Activated CD8-positive, alpha-beta T cell treated with anti-CD3 and anti-CD28 coated beads, Interleukin-2, amount 10 ng/mL, durations not matched to agents 7 days and 5 days (primary cell): Measurements from ENCODE around the gene CDA. TPM values are rescaled to one million over a fixed set of nuclear protein-coding genes. Genes with fewer than 3 reads are reported as not detected.

Experiments used
- ATAC-seq: fragments of 150-1000 bp; cut with Tn5 transposase; one replicate; pipeline ENCODE4 v1.10.0; 2021; ENCODE audit warnings: moderate library complexity
- CTCF ChIA-PET: fragments of 350-600 bp; sonication (Branson Sonifier 250); formaldehyde crosslinking; loops from one replicate; lab custom pipeline; 2021; ENCODE audit warnings: antibody characterized with exemption; lab: Charles Lee
- POLR2A ChIA-PET: fragments of 350-600 bp; sonication (Branson Sonifier 250); formaldehyde crosslinking; loops from one replicate; lab custom pipeline; 2021; ENCODE audit warnings: antibody characterized with exemption; lab: Charles Lee
- DNase-seq: peaks from one replicate; pipeline ENCODE4 v3.0.0-alpha.2; 2020
- H3K27ac Mint-ChIP-seq: one replicate; pipeline ENCODE4 v1.8.0; 2021; ENCODE audit warnings: mild to moderate bottlenecking, mixed read lengths
- H3K27me3 Mint-ChIP-seq: one replicate; pipeline ENCODE4 v1.8.0; 2021; ENCODE audit warnings: low read depth, mixed read lengths
- H3K36me3 Mint-ChIP-seq: one replicate; pipeline ENCODE4 v1.8.0; 2021; ENCODE audit warnings: low read depth, mixed read lengths
- H3K4me1 Mint-ChIP-seq: one replicate; pipeline ENCODE4 v1.8.0; 2021; ENCODE audit warnings: low read depth, mixed read lengths
- H3K4me3 Mint-ChIP-seq: one replicate; pipeline ENCODE4 v1.8.0; 2021; ENCODE audit warnings: mild to moderate bottlenecking, mixed read lengths
- H3K9me3 Mint-ChIP-seq: one replicate; pipeline ENCODE4 v1.8.0; 2022; ENCODE audit warnings: mixed read lengths; ENCODE audit not compliant: insufficient read depth
- total RNA-seq, 2 experiments: library from RNA; stranded (reverse); gene quantifications; one replicate each; pipeline ENCODE4 v1.2.3, GENCODE V29; 2021

The CDA gene
- total RNA-seq, 2 experiments from 2014 or later, result not detected

DNA sequence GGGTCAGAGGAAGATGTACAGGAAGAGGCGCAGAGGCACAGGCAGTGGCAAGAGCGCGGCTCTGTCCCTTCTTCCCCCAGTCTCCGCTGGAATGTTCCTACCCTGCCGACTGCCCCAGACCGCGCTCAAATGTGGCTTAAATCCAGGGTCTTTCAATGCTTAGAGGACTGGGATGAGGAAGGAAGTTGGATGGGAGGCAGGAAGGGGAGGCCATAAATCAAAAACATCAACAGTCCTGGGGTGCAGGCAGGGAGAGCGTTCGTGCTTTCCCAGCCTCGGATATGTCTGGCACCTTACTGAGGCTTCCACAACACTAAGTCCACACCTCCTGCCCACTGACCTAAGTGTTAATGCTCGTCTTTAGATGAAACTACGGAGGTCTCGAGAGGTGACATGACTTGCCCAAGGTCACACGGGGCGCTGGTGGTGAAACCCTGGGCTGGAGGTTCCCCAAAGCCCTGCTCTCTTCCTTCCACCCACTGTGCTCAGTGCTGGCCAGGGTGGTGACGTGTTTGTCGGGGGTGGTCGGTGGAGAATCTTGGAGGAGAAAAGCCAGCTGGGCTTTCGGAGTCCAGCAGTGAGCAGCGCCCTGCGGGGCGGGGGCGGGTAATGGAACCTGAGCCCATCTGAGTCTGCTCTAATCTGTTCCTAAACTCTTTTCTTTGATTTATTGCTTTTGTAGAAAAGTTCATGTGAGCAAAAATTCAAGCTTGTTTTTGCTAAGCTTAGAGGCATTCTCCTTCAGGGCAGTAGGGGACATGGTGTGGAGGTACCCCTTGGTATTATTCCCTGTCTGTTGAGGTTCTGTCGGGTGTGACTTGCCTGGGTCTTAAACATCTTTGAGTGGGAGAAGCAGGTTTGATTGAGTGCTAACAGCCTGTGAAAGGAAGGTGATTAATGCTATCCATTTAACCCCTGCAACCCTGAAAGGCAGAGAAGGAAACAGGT, 708 bp downstream of the CDA start:
- Mint-ChIP-seq H3K4me1 (peaks cover 13% of the 10 kb centered on the region), H3K4me3 (no peak overlapping the region), H3K9me3 (no peaks in the 10 kb centered on the region), H3K27ac (no peak overlapping the region), H3K27me3 (peaks cover 44% of the 10 kb centered on the region), H3K36me3 (no peaks in the 10 kb centered on the region)
- ChIA-PET POLR2A (interaction anchor here (0.6 kb wide), 1 partner anchor 181 kb away, joined by 3 read pairs; no protein-coding TSS in a partner anchor), CTCF (interaction anchor here (1.0 kb wide), 1 partner anchor 44 kb away, joined by 3 read pairs; no protein-coding TSS in a partner anchor)
- DNase-seq (no peak), ATAC-seq (no peak)

DNA sequence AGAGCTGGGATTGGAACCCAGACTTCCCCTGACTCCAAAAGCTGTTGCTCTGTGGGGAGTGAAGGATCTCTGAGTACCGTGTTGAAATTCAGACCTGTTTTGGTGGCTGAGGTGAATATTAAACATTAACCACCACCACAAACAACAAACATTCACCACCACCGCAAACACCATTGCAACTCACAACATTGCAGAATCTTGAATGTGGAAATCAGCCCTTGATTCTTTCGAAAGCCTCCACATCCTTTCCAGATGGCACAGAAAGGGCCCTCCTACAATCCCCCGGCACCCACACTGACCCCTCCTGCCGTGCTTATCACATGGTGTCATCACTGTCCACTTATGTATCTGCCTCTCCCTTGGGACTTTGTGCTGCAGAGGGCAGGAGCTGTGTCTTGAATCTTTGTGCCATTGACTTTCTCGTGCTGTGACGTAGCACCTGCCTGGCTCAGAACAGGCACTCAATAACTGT, 1.4 kb downstream of the CDA start:
- Mint-ChIP-seq H3K27ac (no peak overlapping the region), H3K9me3 (no peaks in the 10 kb centered on the region), H3K27me3 (peaks cover 41% of the 10 kb centered on the region), H3K4me1 (peaks cover 13% of the 10 kb centered on the region), H3K36me3 (no peaks in the 10 kb centered on the region), H3K4me3 (no peak overlapping the region)
- DNase-seq, result no peak
- ChIA-PET CTCF (no interaction called here), POLR2A (interaction anchor here (0.6 kb wide), 1 partner anchor 180 kb away, joined by 3 read pairs; no protein-coding TSS in a partner anchor)
- ATAC-seq, result no peak

DNA sequence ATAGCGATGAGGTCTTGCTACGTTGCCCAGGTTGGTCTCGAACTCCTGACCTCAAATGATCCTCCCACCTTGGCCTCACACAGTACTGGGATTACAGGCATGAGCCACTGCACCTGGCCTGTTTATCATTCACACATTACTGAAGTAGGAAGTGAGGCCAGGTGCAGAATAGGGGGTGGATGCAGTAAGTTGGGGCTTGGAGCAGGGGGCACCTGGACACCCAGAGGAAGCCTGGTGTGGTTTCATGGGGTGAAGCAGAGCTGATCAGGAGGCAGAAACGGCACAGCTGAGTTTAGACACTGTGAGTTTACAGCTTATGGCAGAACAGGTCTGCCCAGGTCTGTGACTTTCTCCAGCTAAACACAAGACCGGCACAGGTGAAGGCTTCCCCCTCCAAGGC, 4.9 kb downstream of the CDA start:
- Mint-ChIP-seq H3K4me1 (peaks cover 10% of the 10 kb centered on the region), H3K9me3 (no peaks in the 10 kb centered on the region), H3K4me3 (no peak overlapping the region), H3K36me3 (no peaks in the 10 kb centered on the region), H3K27ac (no peak overlapping the region), H3K27me3 (peaks cover 32% of the 10 kb centered on the region)
- ATAC-seq (no peak), DNase-seq (no peak)
- ChIA-PET POLR2A (no interaction called here), CTCF (interaction anchor here (0.9 to 1.1 kb wide), 2 partner anchors 40 kb away, joined by 3 to 4 read pairs; no protein-coding TSS in a partner anchor)

DNA sequence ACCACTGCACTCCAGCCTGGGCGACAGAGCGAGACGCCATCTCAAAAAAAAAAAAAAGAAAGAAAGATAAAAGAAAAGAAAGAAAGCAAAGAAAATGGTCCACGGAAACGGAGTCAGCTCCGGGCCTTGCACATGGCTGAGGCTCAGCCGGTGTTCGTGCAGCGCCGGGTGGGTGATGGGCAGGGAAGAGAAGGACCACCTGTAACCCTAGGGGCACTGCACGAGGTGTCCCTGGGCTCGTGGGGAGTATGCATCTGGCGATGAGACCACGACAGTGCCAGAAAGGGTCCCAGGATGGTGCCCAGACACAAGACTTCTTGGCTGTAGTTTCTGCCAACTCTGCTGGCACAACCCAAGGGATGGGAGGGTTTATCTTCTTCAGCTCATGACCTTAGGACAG, 5.8 kb downstream of the CDA start:
- Mint-ChIP-seq H3K4me3 (no peak overlapping the region), H3K27me3 (peaks cover 25% of the 10 kb centered on the region), H3K27ac (no peak overlapping the region), H3K36me3 (no peaks in the 10 kb centered on the region), H3K9me3 (no peaks in the 10 kb centered on the region), H3K4me1 (peaks cover under 1% of the 10 kb centered on the region)
- POLR2A ChIA-PET, result no interaction called here
- no peak for ATAC-seq
- no peak for DNase-seq
- CTCF ChIA-PET, result interaction anchor here (1.1 kb wide), 1 partner anchor 39 kb away, joined by 4 read pairs; no protein-coding TSS in a partner anchor

DNA sequence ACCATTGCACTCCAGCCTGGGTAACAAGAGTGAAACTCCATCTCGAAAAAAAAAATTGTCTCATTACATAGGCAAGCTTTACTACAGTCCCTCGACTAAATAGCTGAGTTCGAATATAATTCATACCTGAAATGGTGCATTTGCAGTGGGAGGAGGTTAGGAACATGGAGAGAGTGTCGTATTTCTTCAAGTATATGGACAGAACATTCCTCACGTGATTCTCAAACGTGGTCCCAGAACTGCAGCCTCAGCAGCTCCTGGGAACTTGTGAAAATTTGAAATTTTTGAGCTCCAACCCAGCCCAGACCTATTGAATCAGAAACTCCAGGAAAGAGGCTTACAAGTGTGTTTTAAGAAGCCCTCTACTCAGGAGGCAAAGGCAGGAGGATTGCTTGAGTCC, 7.2 kb downstream of the CDA start:
- no peaks in the 10 kb centered on the region for H3K36me3 Mint-ChIP-seq
- ChIA-PET POLR2A (no interaction called here), CTCF (no interaction called here)
- H3K4me1 Mint-ChIP-seq, result no peaks in the 10 kb centered on the region
- H3K4me3 Mint-ChIP-seq, result no peak overlapping the region
- DNase-seq, result no peak
- H3K27ac Mint-ChIP-seq, result no peak overlapping the region
- no peak for ATAC-seq
- H3K9me3 Mint-ChIP-seq, result no peaks in the 10 kb centered on the region
- H3K27me3 Mint-ChIP-seq, result peaks cover 19% of the 10 kb centered on the region

DNA sequence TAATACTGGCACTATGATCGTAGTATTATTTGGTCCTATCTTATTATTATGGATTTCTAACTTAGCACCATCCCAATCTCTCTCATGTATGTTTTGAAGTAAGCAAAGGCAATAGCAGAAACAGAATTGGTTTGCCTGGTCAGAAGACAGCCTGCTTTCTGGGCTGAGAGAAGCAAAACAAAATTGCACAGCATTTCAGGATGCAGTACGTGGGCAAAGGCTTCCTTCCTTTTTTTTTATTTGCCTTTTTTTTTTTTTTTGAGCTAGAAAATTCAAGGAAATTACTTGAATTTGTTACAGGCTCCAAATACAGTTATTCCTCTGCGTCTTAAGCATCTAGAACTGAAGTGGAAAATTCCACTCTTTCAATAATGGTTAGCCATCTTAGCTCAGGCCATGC, 8.8 kb downstream of the CDA start:
- no peak overlapping the region for H3K4me3 Mint-ChIP-seq
- no peaks in the 10 kb centered on the region for H3K36me3 Mint-ChIP-seq
- peaks cover 9% of the 10 kb centered on the region for H3K27me3 Mint-ChIP-seq
- H3K9me3 Mint-ChIP-seq, result no peaks in the 10 kb centered on the region
- H3K27ac Mint-ChIP-seq, result no peak overlapping the region
- POLR2A ChIA-PET, result no interaction called here
- ATAC-seq, result no peak
- CTCF ChIA-PET, result no interaction called here
- H3K4me1 Mint-ChIP-seq, result no peaks in the 10 kb centered on the region
- no peak for DNase-seq

DNA sequence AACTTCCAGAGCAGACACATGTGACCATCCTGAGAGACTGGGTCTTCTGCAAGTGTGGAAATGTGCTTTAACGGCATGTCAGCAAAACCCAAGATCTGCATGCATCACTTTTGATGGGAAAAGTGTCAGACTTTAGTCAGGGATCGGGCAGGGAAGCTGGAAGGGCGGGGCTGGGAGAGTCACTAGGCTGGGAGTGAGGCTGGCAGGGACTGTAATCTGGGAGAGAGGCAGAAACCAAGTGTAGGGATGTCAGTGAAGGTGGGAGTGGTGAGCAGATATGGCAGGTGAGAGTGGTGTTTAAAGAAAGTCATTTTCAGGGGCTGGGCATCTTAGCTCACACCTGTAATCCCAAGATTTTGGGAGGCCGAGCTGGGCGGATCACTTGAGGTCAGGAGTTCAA, 11.3 kb downstream of the CDA start:
- no peak overlapping the region for H3K27ac Mint-ChIP-seq
- H3K9me3 Mint-ChIP-seq, result no peaks in the 10 kb centered on the region
- no peak for DNase-seq
- H3K27me3 Mint-ChIP-seq, result peaks cover 8% of the 10 kb centered on the region
- CTCF ChIA-PET, result no interaction called here
- no peak for ATAC-seq
- no peaks in the 10 kb centered on the region for H3K4me1 Mint-ChIP-seq
- no peaks in the 10 kb centered on the region for H3K36me3 Mint-ChIP-seq
- no peak overlapping the region for H3K4me3 Mint-ChIP-seq
- POLR2A ChIA-PET, result interaction anchor here (0.6 kb wide), 1 partner anchor 97 kb away, joined by 3 read pairs; no protein-coding TSS in a partner anchor

DNA sequence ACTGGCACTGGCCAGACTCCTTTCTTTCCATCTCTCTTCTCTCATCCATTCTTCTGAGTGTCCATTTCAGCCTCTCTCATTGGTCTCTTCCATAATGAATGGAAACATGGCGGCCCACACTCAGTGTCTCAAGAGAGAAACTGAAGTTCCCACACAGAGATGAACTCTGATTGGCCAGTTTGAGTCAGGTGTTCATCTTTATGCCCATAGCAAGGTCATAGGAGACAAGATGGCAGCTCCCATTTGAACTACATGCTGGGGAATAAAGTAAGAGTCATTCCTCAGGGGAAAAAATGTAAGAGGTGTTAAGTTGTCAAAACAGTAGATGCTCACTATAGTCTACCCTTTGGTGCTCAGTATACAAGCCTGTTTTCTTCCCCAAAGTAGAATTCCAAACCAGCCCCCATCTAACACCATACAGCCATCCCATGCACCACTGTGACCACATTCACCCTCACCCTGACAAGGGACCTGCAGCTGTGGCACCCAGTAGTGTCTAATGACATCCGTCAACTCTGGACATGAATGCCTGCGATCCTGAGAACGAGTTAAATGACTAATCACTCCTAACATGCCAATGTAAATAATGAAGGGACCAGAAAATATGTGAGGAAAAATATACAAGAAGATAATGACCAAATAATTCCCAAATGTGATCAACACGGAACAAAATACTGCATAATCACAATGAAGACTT, 12.4 kb downstream of the CDA start:
- Mint-ChIP-seq H3K27me3 (peaks cover 6% of the 10 kb centered on the region), H3K4me3 (no peak overlapping the region), H3K36me3 (no peaks in the 10 kb centered on the region), H3K9me3 (no peaks in the 10 kb centered on the region), H3K4me1 (no peaks in the 10 kb centered on the region), H3K27ac (no peak overlapping the region)
- ChIA-PET CTCF (no interaction called here), POLR2A (no interaction called here)
- no peak for ATAC-seq
- no peak for DNase-seq

DNA sequence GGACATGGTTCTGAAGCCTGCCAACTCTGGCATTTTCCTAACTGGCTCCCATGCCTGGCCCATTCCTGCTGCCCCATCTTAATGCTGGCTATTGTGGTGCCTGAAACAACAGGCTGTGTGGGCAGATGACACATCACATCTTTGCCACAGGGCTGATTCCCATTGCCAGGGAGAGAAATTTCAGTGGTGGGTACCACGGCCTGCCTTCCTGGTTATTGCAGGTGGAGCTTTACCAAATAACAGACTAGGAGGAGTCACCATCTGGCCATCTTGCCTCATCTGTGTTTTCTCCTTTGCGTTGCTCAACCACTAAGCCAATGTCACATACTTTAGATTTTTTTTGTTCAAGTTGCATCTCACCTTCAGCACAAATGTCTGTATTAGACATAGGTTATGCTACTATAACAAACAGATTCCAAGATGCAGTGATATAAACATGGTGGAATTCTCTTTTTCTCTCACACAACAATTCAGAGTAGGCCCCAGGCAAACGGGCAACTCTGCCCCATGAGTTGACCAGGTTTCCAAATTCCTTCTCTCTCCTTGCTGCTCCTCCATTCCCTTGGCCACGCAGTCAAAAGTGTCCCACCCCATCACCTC, 14.1 kb downstream of the CDA start:
- CTCF ChIA-PET, result no interaction called here
- ATAC-seq (no peak), DNase-seq (no peak)
- peaks cover 6% of the 10 kb centered on the region for H3K27me3 Mint-ChIP-seq
- H3K4me1 Mint-ChIP-seq, result no peaks in the 10 kb centered on the region
- no peaks in the 10 kb centered on the region for H3K9me3 Mint-ChIP-seq
- POLR2A ChIA-PET, result no interaction called here
- no peak overlapping the region for H3K27ac Mint-ChIP-seq
- H3K36me3 Mint-ChIP-seq, result no peaks in the 10 kb centered on the region
- H3K4me3 Mint-ChIP-seq, result no peak overlapping the region

DNA sequence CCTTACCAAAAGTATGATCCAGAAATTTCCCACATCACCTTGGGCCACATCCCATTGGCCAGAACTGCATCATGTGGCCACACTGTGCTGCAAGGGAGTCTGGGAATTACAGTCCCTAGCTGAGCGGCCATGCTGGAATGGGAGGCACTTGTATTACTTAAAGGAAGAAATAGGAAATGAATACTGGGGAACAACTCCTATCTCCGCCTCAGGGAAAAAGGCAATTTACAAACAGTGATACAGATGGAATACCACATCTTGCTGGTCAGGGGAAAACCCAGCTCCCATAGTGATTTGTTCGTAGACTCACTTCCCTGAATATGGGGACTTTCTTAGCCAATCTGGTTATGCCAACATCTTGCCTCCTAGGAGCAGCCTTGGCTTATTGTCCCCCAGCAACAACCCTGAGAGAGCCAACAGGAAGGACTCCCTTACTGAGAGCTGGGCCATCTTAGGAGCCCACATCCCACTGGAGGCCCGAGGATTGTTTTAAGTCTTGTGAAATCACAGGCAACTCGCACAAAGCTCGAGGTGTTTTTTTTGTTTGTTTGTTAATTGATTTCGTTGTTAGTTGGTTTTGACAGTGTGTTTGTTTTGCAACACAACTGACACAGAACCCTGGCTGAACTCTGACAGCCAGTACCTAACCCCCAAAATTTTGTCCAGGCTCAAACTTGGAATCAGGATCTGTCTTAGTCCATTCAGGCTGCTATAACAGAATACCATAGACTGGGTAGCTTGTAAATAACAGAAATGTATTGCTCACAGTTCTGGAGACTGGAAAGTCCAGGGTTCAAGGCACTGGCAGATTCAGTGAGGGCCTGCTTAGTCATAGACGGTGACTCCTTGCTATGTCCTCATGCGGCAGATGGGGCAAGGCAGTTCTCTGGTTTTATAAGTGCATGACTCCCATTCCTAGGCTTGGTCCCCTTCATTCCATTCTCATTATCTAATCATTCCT, 14.9 kb downstream of the CDA start:
- no peak for ATAC-seq
- Mint-ChIP-seq H3K4me1 (no peaks in the 10 kb centered on the region), H3K27ac (no peak overlapping the region), H3K27me3 (peaks cover 6% of the 10 kb centered on the region), H3K4me3 (no peak overlapping the region), H3K9me3 (no peaks in the 10 kb centered on the region), H3K36me3 (no peaks in the 10 kb centered on the region)
- ChIA-PET CTCF (no interaction called here), POLR2A (no interaction called here)
- DNase-seq, result no peak

DNA sequence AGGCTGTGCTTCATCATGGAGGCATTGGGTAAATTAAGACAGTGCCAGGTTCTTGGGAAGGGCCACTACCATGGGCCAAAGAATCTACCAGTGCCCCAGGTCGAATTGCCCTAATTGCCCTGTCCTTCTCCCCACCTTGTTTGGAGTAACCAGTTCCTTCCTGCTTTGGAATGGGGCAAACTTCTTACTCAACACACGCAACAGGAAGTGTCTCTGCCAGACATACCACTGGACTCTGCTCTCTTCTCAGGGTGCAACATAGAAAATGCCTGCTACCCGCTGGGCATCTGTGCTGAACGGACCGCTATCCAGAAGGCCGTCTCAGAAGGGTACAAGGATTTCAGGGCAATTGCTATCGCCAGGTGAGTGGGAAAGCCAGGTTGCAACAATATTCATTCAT, 15.8 kb downstream of the CDA start:
- H3K9me3 Mint-ChIP-seq, result no peaks in the 10 kb centered on the region
- ATAC-seq (no peak), DNase-seq (no peak)
- POLR2A ChIA-PET, result no interaction called here
- H3K4me3 Mint-ChIP-seq, result no peak overlapping the region
- no peaks in the 10 kb centered on the region for H3K4me1 Mint-ChIP-seq
- H3K27ac Mint-ChIP-seq, result no peak overlapping the region
- CTCF ChIA-PET, result no interaction called here
- H3K36me3 Mint-ChIP-seq, result no peaks in the 10 kb centered on the region
- H3K27me3 Mint-ChIP-seq, result peaks cover 4% of the 10 kb centered on the region
